GM23338 (cell line): ENCODE results near the gene PPP2R2B. TPM values are rescaled to one million over a fixed set of nuclear protein-coding genes. Genes with fewer than 3 reads are reported as not detected.

Source experiments
- ATAC-seq: fragments of 200-7000 bp; cut with Tn5 transposase; 3 replicates; pipeline ENCODE4 v1.9.1; 2020
- DNase-seq: peaks from one replicate; pipeline ENCODE4 v3.0.0-alpha.2; 2015; ENCODE audit warnings: low spot score
- H2AFZ ChIP-seq: fragments of 200-600 bp; sonication (generic); 2 replicates; pipeline ENCODE4 v1.8.0; 2016; ENCODE audit warnings: antibody characterized with exemption, mild to moderate bottlenecking, moderate library complexity
- H3F3A ChIP-seq: fragments of 200-600 bp; sonication (generic); replicated peaks from 2 replicates; pipeline ENCODE4 v1.8.0; 2017; ENCODE audit warnings: antibody characterized with exemption, mixed run types, low read depth
- H3K27ac ChIP-seq: fragments of 200-600 bp; sonication (generic); 2 replicates; pipeline ENCODE4 v1.6.1; 2016; ENCODE audit warnings: low read depth
- H3K27me3 ChIP-seq: fragments of 200-600 bp; sonication (generic); 2 replicates; pipeline ENCODE4 v1.8.0; 2016; ENCODE audit warnings: mild to moderate bottlenecking, mixed run types, moderate library complexity; ENCODE audit not compliant: insufficient read depth
- H3K36me3 ChIP-seq: fragments of 200-600 bp; sonication (generic); 2 replicates; pipeline ENCODE4 v1.8.0; 2016; ENCODE audit warnings: mild to moderate bottlenecking; ENCODE audit not compliant: insufficient read depth
- H3K4me1 ChIP-seq: fragments of 200-600 bp; sonication (generic); 2 replicates; pipeline ENCODE4 v1.8.0; 2016; ENCODE audit warnings: mild to moderate bottlenecking, moderate library complexity; ENCODE audit not compliant: insufficient read depth
- H3K4me2 ChIP-seq: fragments of 200-600 bp; sonication (generic); 2 replicates; pipeline ENCODE4 v1.7.1; 2017; ENCODE audit warnings: mixed run types
- H3K4me3 ChIP-seq: fragments of 200-600 bp; sonication (generic); 2 replicates; pipeline ENCODE4 v1.6.1; 2016; ENCODE audit warnings: mixed run types
- H3K79me2 ChIP-seq: fragments of 200-600 bp; sonication (generic); replicated peaks from 2 replicates; pipeline ENCODE4 v1.8.0; 2017; ENCODE audit warnings: mild to moderate bottlenecking; ENCODE audit not compliant: insufficient read depth
- H3K9me2 ChIP-seq: fragments of 200-600 bp; sonication (generic); 2 replicates; pipeline ENCODE4 v1.8.0; 2017; ENCODE audit not compliant: insufficient read depth
- H4K20me1 ChIP-seq: fragments of 200-600 bp; sonication (generic); replicated peaks from 2 replicates; pipeline ENCODE4 v1.8.0; 2017; ENCODE audit warnings: mild to moderate bottlenecking; ENCODE audit not compliant: insufficient read depth
- H3K27ac Mint-ChIP-seq: 2 replicates; pipeline ENCODE4 v1.8.0; 2020; ENCODE audit warnings: inconsistent platforms, mild to moderate bottlenecking, moderate library complexity, mixed read lengths
- H3K27me3 Mint-ChIP-seq: 3 replicates; pipeline ENCODE4 v1.8.0; 2022; ENCODE audit warnings: low read depth, mild to moderate bottlenecking, moderate library complexity, mixed read lengths, inconsistent platforms; ENCODE audit not compliant: insufficient read depth, poor library complexity
- H3K36me3 Mint-ChIP-seq: 3 replicates; pipeline ENCODE4 v1.8.0; 2021; ENCODE audit warnings: low read depth, mild to moderate bottlenecking, inconsistent platforms, moderate library complexity, mixed read lengths
- H3K4me1 Mint-ChIP-seq: 3 replicates; pipeline ENCODE4 v1.8.0; 2020; ENCODE audit warnings: mild to moderate bottlenecking, inconsistent platforms, mixed read lengths
- H3K4me3 Mint-ChIP-seq: 3 replicates; pipeline ENCODE4 v1.8.0; 2021; ENCODE audit warnings: moderate library complexity, mild to moderate bottlenecking, inconsistent platforms, mixed read lengths
- H3K9me3 Mint-ChIP-seq: 3 replicates; pipeline ENCODE4 v1.8.0; 2020; ENCODE audit warnings: moderate library complexity, mild to moderate bottlenecking, inconsistent platforms, mixed read lengths
- CREB1 ChIP-seq: fragments of 250-450 bp; sonication (Bioruptor Pico); IDR thresholded peaks from 2 replicates; pipeline ENCODE4 v1.5.0; 2020; ENCODE audit warnings: low read depth, mild to moderate bottlenecking, moderate library complexity
- CTCF ChIP-seq, 2 experiments: fragments of 200-600 bp in 1 of 2; sonication (generic) in 1 of 2; conservative IDR thresholded peaks; 2 replicates each; pipeline versions ENCODE4 v1.5.1 to v1.6.1; 2016 to 2017; ENCODE audit warnings: antibody characterized with exemption in 2 of 2, low read depth in 2 of 2, mild to moderate bottlenecking in 2 of 2, moderate library complexity in 1 of 2
- ETS1 ChIP-seq: IDR thresholded peaks from 2 replicates; pipeline ENCODE4 v1.6.1; 2016; ENCODE audit warnings: antibody characterized with exemption
- EZH2 ChIP-seq: fragments of 200-600 bp; sonication (generic); IDR thresholded peaks from one replicate; pipeline ENCODE4 v1.8.0; 2017; ENCODE audit warnings: antibody characterized with exemption, mild to moderate bottlenecking, low read depth; ENCODE audit not compliant: unreplicated experiment
- EZH2phosphoT487 ChIP-seq: fragments of 200-600 bp; sonication (generic); IDR thresholded peaks from one replicate; pipeline ENCODE4 v1.8.1; 2018; ENCODE audit warnings: antibody characterized with exemption; ENCODE audit not compliant: unreplicated experiment
- JUNB ChIP-seq: IDR thresholded peaks from one replicate; pipeline ENCODE4 v1.6.1; 2016; ENCODE audit warnings: antibody characterized with exemption; ENCODE audit not compliant: unreplicated experiment
- POLR2AphosphoS5 ChIP-seq: IDR thresholded peaks from 2 replicates; pipeline ENCODE4 v1.6.1; 2016; ENCODE audit warnings: antibody characterized with exemption, low read depth
- STAT1 ChIP-seq: IDR thresholded peaks from one replicate; pipeline ENCODE4 v1.6.1; 2016; ENCODE audit warnings: antibody characterized with exemption; ENCODE audit not compliant: unreplicated experiment
- ZNF114 ChIP-seq: fragments of 250-450 bp; sonication (Bioruptor Pico); IDR thresholded peaks from 2 replicates; pipeline ENCODE4 v1.5.0; 2020; ENCODE audit warnings: mild to moderate bottlenecking, moderate library complexity
- ZNF331 ChIP-seq: fragments of 250-450 bp; sonication (Bioruptor Pico); IDR thresholded peaks from 2 replicates; pipeline ENCODE4 v1.5.0; 2020; ENCODE audit warnings: low read depth, mild to moderate bottlenecking, moderate library complexity
- ZNF462 ChIP-seq: fragments of 250-450 bp; sonication (Bioruptor Pico); IDR thresholded peaks from 2 replicates; pipeline ENCODE4 v1.5.0; 2020; ENCODE audit warnings: mild to moderate bottlenecking, moderate library complexity
- polyA plus RNA-seq: library from polyadenylated mRNA; unstranded; fragments of >200 nt; fragmentation: Nextera tagmentation; extraction: Ambion mirVana; gene quantifications from 2 replicates; pipeline ENCODE4 v1.2.1, GENCODE V29; 2016
- total RNA-seq: library from RNA; depleted of rRNA; stranded (reverse); fragments of >200 nt; shearing (Covaris generic); gene quantifications from 2 replicates; pipeline ENCODE4 v1.2.3, GENCODE V29; 2014

The PPP2R2B gene
- total and polyA plus RNA-seq, 2 experiments from 2014 or later, result 21.3 to 33.9 TPM

GRCh38 chr5:146620031-146620668 lies 258.4 kb downstream of the PPP2R2B start:
- ATAC-seq, result no peak; the same call in 2 of the 3 replicates
- H3K4me2 ChIP-seq, result no peak overlapping the region

More at GRCh38 chr5:146620031-146620668, 258.4 kb downstream of the PPP2R2B start:
- Histone ChIP-seq H3K79me2 (no peaks in the 10 kb centered on the region), H2AFZ (no peak overlapping the region), H3K9me2 (no peaks in the 10 kb centered on the region), H3F3A (no peaks in the 10 kb centered on the region), H3K36me3 (no peaks in the 10 kb centered on the region), H3K27ac (no peak overlapping the region), H3K4me3 (no peak overlapping the region), H4K20me1 (no peaks in the 10 kb centered on the region), H3K27me3 (no peaks in the 10 kb centered on the region), H3K4me1 (peaks cover 15% of the 10 kb centered on the region)
- Mint-ChIP-seq H3K4me1 (peaks cover 15% of the 10 kb centered on the region), H3K9me3 (peaks cover 17% of the 10 kb centered on the region), H3K36me3 (peaks cover 21% of the 10 kb centered on the region), H3K4me3 (no peak overlapping the region), H3K27ac (no peak overlapping the region), H3K27me3 (peaks cover 2% of the 10 kb centered on the region)
- no peak for DNase-seq
- TF ChIP-seq EZH2phosphoT487 (no peak), EZH2 (no peak), CREB1 (CRISPR knock-in tag) (no peak), CTCF (conservative IDR thresholded peaks at IDR 0.05; ENCODE audit: low read depth in 2 of 2) (no peak), STAT1 (no peak), POLR2AphosphoS5 (no peak), ZNF114 (no peak), ZNF462 (no peak), JUNB (no peak), ETS1 (no peak), ZNF331 (CRISPR knock-in tag) (no peak)
